OCI-LY1 (cell line): ENCODE results near the gene TNS3.

Experiments
- EZH2 ChIP-seq: fragments of 200-600 bp; sonication (generic), shearing (Covaris generic); IDR thresholded peaks from 2 replicates; pipeline ENCODE4 v1.8.0; 2017; ENCODE audit warnings: borderline replicate concordance, mixed run types, mild to moderate bottlenecking, antibody characterized with exemption, low read length, moderate library complexity, mixed read lengths
- TF ChIP-seq, protein P1 (sequence below): fragments of 200-600 bp; sonication (generic), shearing (Covaris generic); IDR thresholded peaks from 2 replicates; pipeline ENCODE4 v1.5.1; 2017; ENCODE audit warnings: mild to moderate bottlenecking, antibody characterized with exemption, low read length, moderate library complexity, mixed read lengths

DNA sequence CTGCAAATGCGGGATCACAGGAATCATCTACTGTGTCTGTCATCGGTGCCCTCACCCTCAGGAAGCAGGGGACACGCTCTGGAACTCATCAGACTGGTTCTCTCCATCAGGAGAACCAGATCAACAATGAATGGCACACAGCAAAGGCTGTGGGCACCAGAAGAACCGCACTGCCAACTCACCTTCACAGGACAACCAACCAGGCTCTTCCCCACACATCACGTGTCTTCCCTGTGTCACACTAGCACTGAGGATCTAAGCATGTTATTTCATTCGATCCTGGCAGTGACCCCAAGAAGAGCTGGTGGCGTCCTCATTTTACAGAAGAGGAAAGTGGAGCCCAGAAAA lies 106.1 kb downstream of the TNS3 start:
- TF ChIP-seq, protein P1, sequence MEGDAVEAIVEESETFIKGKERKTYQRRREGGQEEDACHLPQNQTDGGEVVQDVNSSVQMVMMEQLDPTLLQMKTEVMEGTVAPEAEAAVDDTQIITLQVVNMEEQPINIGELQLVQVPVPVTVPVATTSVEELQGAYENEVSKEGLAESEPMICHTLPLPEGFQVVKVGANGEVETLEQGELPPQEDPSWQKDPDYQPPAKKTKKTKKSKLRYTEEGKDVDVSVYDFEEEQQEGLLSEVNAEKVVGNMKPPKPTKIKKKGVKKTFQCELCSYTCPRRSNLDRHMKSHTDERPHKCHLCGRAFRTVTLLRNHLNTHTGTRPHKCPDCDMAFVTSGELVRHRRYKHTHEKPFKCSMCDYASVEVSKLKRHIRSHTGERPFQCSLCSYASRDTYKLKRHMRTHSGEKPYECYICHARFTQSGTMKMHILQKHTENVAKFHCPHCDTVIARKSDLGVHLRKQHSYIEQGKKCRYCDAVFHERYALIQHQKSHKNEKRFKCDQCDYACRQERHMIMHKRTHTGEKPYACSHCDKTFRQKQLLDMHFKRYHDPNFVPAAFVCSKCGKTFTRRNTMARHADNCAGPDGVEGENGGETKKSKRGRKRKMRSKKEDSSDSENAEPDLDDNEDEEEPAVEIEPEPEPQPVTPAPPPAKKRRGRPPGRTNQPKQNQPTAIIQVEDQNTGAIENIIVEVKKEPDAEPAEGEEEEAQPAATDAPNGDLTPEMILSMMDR = no peak
- TF ChIP-seq EZH2 = no peak
